ENCODE data around the gene GNAS-AS1.
A peak's percentile ranks its signal among the peaks of the same experiment; 100 is the strongest.

Gene GNAS-AS1

GRCh38 chr20:58855506-58856389, 5.0 kb upstream of the GNAS-AS1 start:
- no peak for DNase-seq

GRCh38 chr20:58854638-58855471, 4.2 kb upstream of the GNAS-AS1 start:
- DNase-seq, result no peak

- DNase-seq, result no peak
Observed at GRCh38 chr20:58853976-58854637, 3.4 kb upstream of the GNAS-AS1 start.

GRCh38 chr20:58853466-58853865, 2.8 kb upstream of the GNAS-AS1 start:
- no peak for DNase-seq

DNA sequence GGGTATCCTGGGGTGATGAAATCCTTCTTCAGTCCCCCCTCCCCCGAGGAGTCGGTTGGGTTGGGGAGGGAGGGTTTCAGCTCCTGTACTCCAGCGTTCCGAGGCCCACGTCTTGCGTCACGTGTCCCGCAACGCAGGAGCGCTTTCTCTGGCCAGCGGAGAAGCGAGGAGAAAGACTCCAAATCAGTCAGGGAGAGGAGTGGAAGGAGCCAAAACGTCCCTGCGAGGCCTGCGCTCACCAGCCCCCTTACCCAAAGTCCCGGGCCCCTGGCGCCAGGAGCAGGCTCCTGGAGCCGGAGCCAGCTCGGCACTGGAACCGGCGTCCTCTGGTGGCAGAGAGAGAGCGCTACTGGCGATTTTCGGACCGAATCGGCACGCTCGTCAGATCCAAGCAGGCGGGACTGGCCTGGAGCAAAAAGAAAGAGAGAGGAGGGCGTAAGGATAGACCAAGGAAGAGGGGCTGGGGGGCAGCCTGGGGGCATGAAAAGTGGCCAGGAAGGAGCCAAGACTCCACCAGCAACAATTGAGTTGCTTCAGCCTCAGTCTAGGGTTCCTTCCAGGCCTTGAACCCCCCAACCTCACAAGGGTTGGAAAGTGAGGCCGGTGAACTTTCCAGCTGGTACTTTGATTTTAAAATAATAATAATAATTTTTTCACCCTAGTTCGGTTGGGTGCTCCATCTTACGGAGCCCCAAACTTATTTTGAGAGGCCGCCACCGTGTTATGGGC, 2.0 kb upstream of the GNAS-AS1 start, which contains the start of gene GNAS:
TSS of gene GNAS (plus strand) at position 174 of the 729 bp plus-strand sequence.
- DNase-seq, result peak; percentile 85

DNA sequence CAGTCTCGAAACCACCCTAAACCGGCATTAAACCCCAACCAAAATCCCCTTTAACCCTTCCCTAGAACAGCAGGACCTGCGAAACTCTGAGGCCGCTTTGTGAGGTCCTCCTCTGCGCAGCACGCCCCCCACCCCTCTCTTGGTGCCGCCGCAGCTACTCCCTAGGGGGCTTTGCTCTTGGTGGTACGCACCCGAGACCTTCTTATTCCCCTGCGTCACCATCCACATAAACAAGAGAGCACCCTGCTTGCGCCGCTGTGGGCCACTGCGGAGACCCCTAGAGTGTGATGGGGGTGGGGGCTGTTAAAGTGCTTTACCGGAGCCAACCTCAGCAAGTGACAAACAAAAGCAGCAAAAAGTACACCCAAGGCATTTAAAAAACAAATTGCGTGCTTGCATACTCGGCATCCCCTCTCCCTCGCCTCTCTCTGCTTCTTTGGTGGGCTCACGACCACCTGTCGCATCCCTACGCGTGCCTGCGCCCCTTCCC, 1.3 kb upstream of the GNAS-AS1 start:
- no peak for DNase-seq

- no peak for DNase-seq
Observed at GRCh38 chr20:58851221-58851968, 693 bp upstream of the GNAS-AS1 start.

- no peak for DNase-seq
Observed at GRCh38 chr20:58847463-58847862, 3.2 kb downstream of the GNAS-AS1 start.

- DNase-seq, result peak; percentile 10
Observed at GRCh38 chr20:58845706-58846105, 5.0 kb downstream of the GNAS-AS1 start.

DNA sequence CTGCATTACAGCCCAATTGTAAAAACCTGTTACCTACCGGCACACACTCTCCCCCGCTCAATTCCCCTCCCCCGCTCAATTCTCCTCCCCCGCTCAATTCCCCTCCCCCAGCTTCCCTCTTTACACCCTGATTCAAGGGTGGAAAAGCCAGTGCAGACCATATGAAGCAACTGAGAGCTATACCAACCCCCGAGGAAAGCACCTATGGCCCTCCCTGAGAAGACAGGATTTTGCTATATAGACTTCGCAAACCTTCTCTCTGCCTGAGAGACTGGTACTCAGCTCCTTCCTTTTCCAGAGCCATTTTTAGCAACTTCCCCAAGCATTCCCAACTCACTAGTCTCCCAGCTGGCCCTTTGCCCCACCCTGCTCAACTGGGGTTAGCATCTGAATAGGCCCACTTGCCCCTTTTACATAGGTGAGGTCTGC, 7.6 kb downstream of the GNAS-AS1 start:
- DNase-seq, result peak; percentile 38

- peak; percentile 27 for DNase-seq
Observed at GRCh38 chr20:58842276-58842675, 8.4 kb downstream of the GNAS-AS1 start.

DNA sequence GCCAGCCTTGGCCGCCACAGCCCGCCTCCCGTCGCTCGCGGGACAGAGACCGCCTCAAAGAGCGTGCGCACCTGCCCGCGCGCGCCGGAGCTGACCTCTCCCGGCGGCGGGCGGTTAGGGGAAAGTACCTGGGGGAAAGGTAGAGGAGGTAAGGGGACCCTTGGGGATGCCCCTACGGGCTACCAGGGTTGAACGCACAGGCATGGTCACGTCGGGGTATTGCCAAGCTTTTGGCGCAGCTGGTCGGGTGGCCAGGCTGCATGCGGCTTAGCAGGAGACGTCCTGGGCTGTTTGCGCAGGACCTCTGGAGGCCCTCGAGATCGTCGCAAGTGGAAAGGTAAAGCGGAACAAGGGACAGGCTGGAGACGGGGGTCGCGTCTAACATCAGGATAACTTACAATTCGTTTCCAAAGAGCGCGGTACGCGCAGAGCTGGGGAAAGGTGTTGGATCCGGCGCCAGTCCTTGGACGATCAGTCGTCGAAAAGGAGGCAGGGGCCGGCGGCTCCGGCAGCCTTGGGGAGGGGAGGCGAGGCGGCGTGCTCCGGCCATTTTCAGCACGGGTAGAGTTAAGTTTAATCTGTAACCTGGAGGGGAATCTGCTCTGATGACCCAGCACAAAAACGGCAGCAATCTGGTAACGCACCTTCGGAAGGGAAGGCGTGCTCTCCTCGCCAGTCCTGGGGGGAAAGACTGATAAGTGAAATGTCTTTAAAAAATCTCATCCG, 9.0 kb downstream of the GNAS-AS1 start:
- DNase-seq, result peak; percentile 44

GRCh38 chr20:58840816-58841538, 9.7 kb downstream of the GNAS-AS1 start:
- DNase-seq, result no peak

DNA sequence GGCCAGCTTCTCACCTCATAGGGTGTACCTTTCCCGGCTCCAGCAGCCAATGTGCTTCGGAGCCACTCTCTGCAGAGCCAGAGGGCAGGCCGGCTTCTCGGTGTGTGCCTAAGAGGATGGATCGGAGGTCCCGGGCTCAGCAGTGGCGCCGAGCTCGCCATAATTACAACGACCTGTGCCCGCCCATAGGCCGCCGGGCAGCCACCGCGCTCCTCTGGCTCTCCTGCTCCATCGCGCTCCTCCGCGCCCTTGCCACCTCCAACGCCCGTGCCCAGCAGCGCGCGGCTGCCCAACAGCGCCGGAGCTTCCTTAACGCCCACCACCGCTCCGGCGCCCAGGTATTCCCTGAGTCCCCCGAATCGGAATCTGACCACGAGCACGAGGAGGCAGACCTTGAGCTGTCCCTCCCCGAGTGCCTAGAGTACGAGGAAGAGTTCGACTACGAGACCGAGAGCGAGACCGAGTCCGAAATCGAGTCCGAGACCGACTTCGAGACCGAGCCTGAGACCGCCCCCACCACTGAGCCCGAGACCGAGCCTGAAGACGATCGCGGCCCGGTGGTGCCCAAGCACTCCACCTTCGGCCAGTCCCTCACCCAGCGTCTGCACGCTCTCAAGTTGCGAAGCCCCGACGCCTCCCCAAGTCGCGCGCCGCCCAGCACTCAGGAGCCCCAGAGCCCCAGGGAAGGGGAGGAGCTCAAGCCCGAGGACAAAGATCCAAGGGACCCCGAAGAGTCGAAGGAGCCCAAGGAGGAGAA, 10.5 kb downstream of the GNAS-AS1 start:
- no peak for DNase-seq

DNA sequence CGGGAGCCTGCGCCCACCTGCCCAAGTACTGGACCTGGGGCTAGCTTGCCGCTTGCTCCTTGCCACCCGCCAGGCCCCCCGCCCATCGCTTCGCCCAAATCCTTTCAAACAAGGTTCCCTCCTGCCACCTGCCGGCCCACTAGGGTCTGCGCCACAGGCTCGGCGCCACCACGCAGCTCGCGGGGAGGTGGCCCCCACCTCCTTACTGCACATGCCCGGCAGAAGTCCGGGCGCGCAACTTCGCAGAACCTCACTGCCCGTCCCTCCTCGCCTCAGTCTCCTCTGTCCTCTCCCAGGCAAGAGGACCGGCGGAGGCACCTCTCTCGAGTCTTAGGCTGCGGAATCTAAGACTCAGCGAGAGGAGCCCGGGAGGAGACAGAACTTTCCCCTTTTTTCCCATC, 11.2 kb downstream of the GNAS-AS1 start:
- peak; percentile 75 for DNase-seq

- no peak for DNase-seq
Observed at GRCh38 chr20:58838174-58838573, 12.5 kb downstream of the GNAS-AS1 start.

- no peak for DNase-seq
Observed at GRCh38 chr20:58837717-58838116, 13.0 kb downstream of the GNAS-AS1 start.

DNA sequence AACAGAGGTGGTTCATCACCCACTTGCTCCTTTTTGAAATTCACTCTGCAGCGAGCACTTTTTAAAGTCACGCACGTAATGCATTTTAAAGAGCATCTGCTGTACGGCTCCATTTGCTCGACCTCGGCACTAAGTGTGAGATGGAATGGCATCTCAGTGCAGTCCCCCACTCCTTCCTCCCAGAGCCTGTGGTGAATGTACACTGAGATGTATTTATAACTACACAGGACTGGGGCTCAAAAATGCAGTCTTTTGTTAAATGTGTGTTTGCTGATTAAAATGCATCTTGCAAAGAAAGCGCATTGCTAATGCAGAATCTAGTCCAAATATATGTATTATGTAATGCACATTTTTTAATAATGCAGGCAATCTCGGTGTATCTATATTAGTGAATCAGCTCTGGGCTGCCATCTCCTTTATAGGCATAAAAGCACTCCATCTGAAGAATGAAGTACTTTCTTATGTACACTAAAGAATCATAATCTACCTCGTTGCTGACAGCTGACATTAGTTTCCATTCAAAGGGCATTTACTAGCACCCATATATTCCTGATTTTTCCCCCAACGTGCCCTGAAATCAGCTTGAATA, 14.0 kb downstream of the GNAS-AS1 start:
- no peak for DNase-seq

- no peak for DNase-seq
Observed at GRCh38 chr20:58835231-58835630, 15.5 kb downstream of the GNAS-AS1 start.

Measured in right forelimb (tissue), 1 donor.